ENCODE measurements around the gene TNFRSF8.

TNFRSF8 gene

GRCh38 chr1:12141163-12141850 is 78.2 kb downstream of the TNFRSF8 start:
- no peak for DNase-seq (ENCODE audit: low read depth in 2 of 2)

- no peak for DNase-seq (ENCODE audit: low read depth in 2 of 2)
Measured at GRCh38 chr1:12142141-12142823, 79.2 kb downstream of the TNFRSF8 start.

GRCh38 chr1:12142891-12143630 is 80.0 kb downstream of the TNFRSF8 start:
- no peak for DNase-seq (ENCODE audit: low read depth in 2 of 2)

- DNase-seq (ENCODE audit: low read depth in 2 of 2), result no peak
Measured at GRCh38 chr1:12143631-12144155, 80.6 kb downstream of the TNFRSF8 start.

GRCh38 chr1:12144236-12144635 is 81.1 kb downstream of the TNFRSF8 start:
- DNase-seq (ENCODE audit: low read depth in 2 of 2), result no peak

GRCh38 chr1:12144969-12145368 is 81.9 kb downstream of the TNFRSF8 start:
- no peak for DNase-seq (ENCODE audit: low read depth in 2 of 2)

- no peak for DNase-seq (ENCODE audit: low read depth in 2 of 2)
Measured at GRCh38 chr1:12145616-12146342, 82.7 kb downstream of the TNFRSF8 start.

GRCh38 chr1:12146343-12147112 is 83.4 kb downstream of the TNFRSF8 start:
- DNase-seq (ENCODE audit: low read depth in 2 of 2), result no peak

GRCh38 chr1:12147201-12147701 is 84.1 kb downstream of the TNFRSF8 start:
- no peak for DNase-seq (ENCODE audit: low read depth in 2 of 2)

GRCh38 chr1:12148160-12148957 is 85.3 kb downstream of the TNFRSF8 start:
- no peak for DNase-seq (ENCODE audit: low read depth in 2 of 2)

- no peak for DNase-seq (ENCODE audit: low read depth in 2 of 2)
Measured at GRCh38 chr1:12148958-12149790, 86.1 kb downstream of the TNFRSF8 start.

GRCh38 chr1:12149791-12150175 is 86.7 kb downstream of the TNFRSF8 start:
- no peak for DNase-seq (ENCODE audit: low read depth in 2 of 2)

GRCh38 chr1:12150456-12151200 is 87.5 kb downstream of the TNFRSF8 start:
- DNase-seq (ENCODE audit: low read depth in 2 of 2), result no peak

- no peak for DNase-seq (ENCODE audit: low read depth in 2 of 2)
Measured at GRCh38 chr1:12151465-12151864, 88.4 kb downstream of the TNFRSF8 start.

GRCh38 chr1:12152113-12152891 is 89.2 kb downstream of the TNFRSF8 start:
- DNase-seq (ENCODE audit: low read depth in 2 of 2), result no peak

GRCh38 chr1:12153181-12153785 is 90.2 kb downstream of the TNFRSF8 start:
- no peak for DNase-seq (ENCODE audit: low read depth in 2 of 2)

GRCh38 chr1:12155328-12155727 is 92.2 kb downstream of the TNFRSF8 start:
- DNase-seq (ENCODE audit: low read depth in 2 of 2), result no peak
